Liver (tissue), 9 donors: ENCODE measurements around the gene RAD51B. TPM values are rescaled to one million over a fixed set of nuclear protein-coding genes. Genes with fewer than 3 reads are reported as not detected.

Source experiments
- DNase-seq: peaks from one replicate; pipeline ENCODE4 v3.0.0-alpha.2; 2017; ENCODE audit warnings: low spot score
- H3K27ac ChIP-seq, 2 donors: one replicate each; pipeline ENCODE4 v1.7.0; 2013; ENCODE audit warnings: inconsistent platforms in 2 of 2, low read length in 2 of 2, control low read depth in 1 of 2, low read depth in 1 of 2, mild to moderate bottlenecking in 1 of 2
- H3K27me3 ChIP-seq, 4 donors: one replicate each; pipeline versions ENCODE4 v1.6.1 to v1.7.0; 2013; ENCODE audit warnings: low read length in 3 of 4, inconsistent platforms in 1 of 4, mild to moderate bottlenecking in 1 of 4, moderate library complexity in 1 of 4; ENCODE audit not compliant: control insufficient read depth in 4 of 4, insufficient read depth in 4 of 4
- H3K36me3 ChIP-seq, 4 donors: one replicate each; pipeline versions ENCODE4 v1.6.1 to v1.7.0; 2013; ENCODE audit warnings: low read length in 3 of 4, mild to moderate bottlenecking in 3 of 4, low read depth in 1 of 4, moderate library complexity in 1 of 4; ENCODE audit not compliant: control insufficient read depth in 4 of 4, insufficient read depth in 3 of 4
- H3K4me1 ChIP-seq, 4 donors: one replicate each; pipeline versions ENCODE4 v1.6.1 to v1.7.0; 2013; ENCODE audit warnings: low read length in 3 of 4, mild to moderate bottlenecking in 3 of 4, moderate library complexity in 1 of 4; ENCODE audit not compliant: control insufficient read depth in 4 of 4, insufficient read depth in 4 of 4
- H3K4me3 ChIP-seq, 3 donors: one replicate each; pipeline versions ENCODE4 v1.6.1 to v1.7.0; 2013; ENCODE audit warnings: low read length in 3 of 3, control low read depth in 1 of 3, low read depth in 1 of 3, mild to moderate bottlenecking in 1 of 3
- H3K9ac ChIP-seq, 2 donors: one replicate each; pipeline ENCODE4 v1.7.0; 2013; ENCODE audit warnings: low read length in 2 of 2, mild to moderate bottlenecking in 2 of 2, moderate library complexity in 2 of 2, control low read depth in 1 of 2, low read depth in 1 of 2
- H3K9me3 ChIP-seq, 4 donors: one replicate each; pipeline versions ENCODE4 v1.6.1 to v1.7.0; 2013; ENCODE audit warnings: low read length in 3 of 4; ENCODE audit not compliant: control insufficient read depth in 4 of 4
- ATF3 ChIP-seq: IDR thresholded peaks from 2 replicates; pipeline ENCODE4 v1.6.1; 2016; ENCODE audit warnings: antibody characterized with exemption
- EGR1 ChIP-seq, 2 donors: IDR thresholded peaks; 2 replicates each; pipeline ENCODE4 v1.6.1; 2016 to 2018; ENCODE audit warnings: antibody characterized with exemption in 2 of 2, low read depth in 2 of 2
- FOXA1 ChIP-seq: IDR thresholded peaks from 2 replicates; pipeline ENCODE4 v1.6.1; 2016; ENCODE audit warnings: antibody characterized with exemption
- GABPA ChIP-seq, 2 donors: IDR thresholded peaks in 1 of 2; conservative IDR thresholded peaks in 1 of 2; 2 replicates each; pipeline ENCODE4 v1.6.1; 2016; ENCODE audit warnings: antibody characterized with exemption in 2 of 2, mild to moderate bottlenecking in 1 of 2, moderate library complexity in 1 of 2
- HNF4A ChIP-seq, 2 donors: conservative IDR thresholded peaks; 2 replicates each; pipeline ENCODE4 v1.6.1; 2016; ENCODE audit warnings: antibody characterized with exemption in 2 of 2, mild to moderate bottlenecking in 2 of 2
- HNF4G ChIP-seq: IDR thresholded peaks from 2 replicates; pipeline ENCODE4 v1.6.1; 2016; ENCODE audit warnings: antibody characterized with exemption
- RAD21 ChIP-seq, 2 donors: IDR thresholded peaks; 2 replicates each; pipeline ENCODE4 v1.6.1; 2016; ENCODE audit warnings: antibody characterized with exemption in 2 of 2, mild to moderate bottlenecking in 2 of 2
- REST ChIP-seq: IDR thresholded peaks from 2 replicates; pipeline ENCODE4 v1.6.1; 2016; ENCODE audit warnings: antibody characterized with exemption, mild to moderate bottlenecking
- SP1 ChIP-seq: IDR thresholded peaks from 2 replicates; pipeline ENCODE4 v1.6.1; 2018; ENCODE audit warnings: antibody characterized with exemption, mild to moderate bottlenecking
- TAF1 ChIP-seq: conservative IDR thresholded peaks from 2 replicates; pipeline ENCODE4 v1.6.1; 2016; ENCODE audit warnings: antibody characterized with exemption, mild to moderate bottlenecking
- YY1 ChIP-seq: IDR thresholded peaks from 2 replicates; pipeline ENCODE4 v1.6.1; 2016; ENCODE audit warnings: antibody characterized with exemption, mild to moderate bottlenecking
- ZBTB33 ChIP-seq: IDR thresholded peaks from 2 replicates; pipeline ENCODE4 v1.6.1; 2016; ENCODE audit warnings: antibody characterized with exemption
- WGBS: extraction: QIAGEN DNeasy Blood & Tissue Kit; methylation state at CpG from one replicate; pipeline ENCODE4 v1.1.7; 2013; 5-methylcytosine and 5-hydroxymethylcytosine counted together
- polyA plus RNA-seq, 2 donors: library from polyadenylated mRNA; stranded (reverse) in 1 of 2; unstranded in 1 of 2; fragments of 200-250 nt in 1 of 2; fragments of >200 nt in 1 of 2; fragmentation: Nextera tagmentation in 1 of 2; extraction: Ambion mirVana in 1 of 2; gene quantifications; one replicate each; pipeline versions ENCODE4 v1.2.1 to v1.2.3, GENCODE V29; 2013 to 2015
- total RNA-seq, 2 donors: library from RNA; depleted of rRNA; stranded (reverse); fragments of >200 nt; gene quantifications; one replicate each; pipeline ENCODE4 v1.2.3, GENCODE V29; 2014
- donor health status: healthy.
- donor health status: healthy.
- donor health status: healthy.
- donor health status: healthy.
- donor health status: healthy.

The RAD51B gene
- total and polyA plus RNA-seq, 4 donors, result 0.81 to 12.9 (median 2.4) TPM

GRCh38 chr14:68578597-68578996 lies 759.0 kb downstream of the RAD51B start:
- no peaks in the 10 kb centered on the region for H3K9me3 ChIP-seq
- peaks cover 0 to 5% (median 0%) of the 10 kb centered on the region in 4 donors for H3K4me1 ChIP-seq
- DNase-seq, result no peak
- H3K27ac ChIP-seq, result no peak overlapping the region
- H3K36me3 ChIP-seq, result no peaks in the 10 kb centered on the region
- no peak overlapping the region for H3K9ac ChIP-seq
- TF ChIP-seq ATF3 (no peak), EGR1 (IDR thresholded peaks at IDR 0.05; ENCODE audit: low read depth in 2 of 2) (no peak), RAD21 (IDR thresholded peaks at IDR 0.05) (no peak), FOXA1 (no peak), YY1 (no peak), HNF4G (no peak)
- WGBS, result 92% methylated on average over 2 of the region's 2 CpGs
- no peak overlapping the region for H3K4me3 ChIP-seq
- H3K27me3 ChIP-seq, result no peaks in the 10 kb centered on the region

GRCh38 chr14:68580096-68580645 lies 760.6 kb downstream of the RAD51B start:
- no peaks in the 10 kb centered on the region for H3K27me3 ChIP-seq
- peaks cover 0 to 5% (median 0%) of the 10 kb centered on the region in 4 donors for H3K4me1 ChIP-seq
- no peak overlapping the region for H3K4me3 ChIP-seq
- DNase-seq, result no peak
- no peak overlapping the region for H3K9ac ChIP-seq
- WGBS, result 94% methylated on average over 9 of the region's 9 CpGs
- H3K36me3 ChIP-seq, result no peaks in the 10 kb centered on the region
- no peak overlapping the region for H3K27ac ChIP-seq
- TF ChIP-seq SP1 (no peak), EGR1 (IDR thresholded peaks at IDR 0.05; ENCODE audit: low read depth in 2 of 2) (no peak), HNF4A (conservative IDR thresholded peaks at IDR 0.05) (no peak), GABPA (IDR thresholded peaks at IDR 0.05 in 1 of 2, conservative IDR thresholded peaks at IDR 0.05 in 1 of 2) (no peak), ZBTB33 (no peak), REST (no peak), FOXA1 (no peak), YY1 (no peak), TAF1 (no peak)
- no peaks in the 10 kb centered on the region for H3K9me3 ChIP-seq

- no peak for DNase-seq
- 95% methylated on average over 5 of the region's 5 CpGs for WGBS
- H3K27me3 ChIP-seq, result no peaks in the 10 kb centered on the region
- H3K9ac ChIP-seq, result no peak overlapping the region
- H3K4me3 ChIP-seq, result no peak overlapping the region
- no peaks in the 10 kb centered on the region for H3K36me3 ChIP-seq
- no peak overlapping the region for H3K27ac ChIP-seq
- H3K4me1 ChIP-seq, result peaks cover 0 to 5% (median 0%) of the 10 kb centered on the region in 4 donors
- H3K9me3 ChIP-seq, result no peaks in the 10 kb centered on the region
- TF ChIP-seq REST, result no peak
- no peak for TF ChIP-seq ATF3
- TF ChIP-seq FOXA1, result no peak
- no peak for TF ChIP-seq ZBTB33
- no peak for TF ChIP-seq HNF4A (conservative IDR thresholded peaks at IDR 0.05)
Measured at GRCh38 chr14:68580671-68581070, 761.1 kb downstream of the RAD51B start.
